Measurements from ENCODE around the gene FOXA3.

GRCh38 chr19:45817725-45818301 lies 46.3 kb upstream of the FOXA3 start:
- TF ChIP-seq CTCF (IDR thresholded peaks at IDR 0.05) (no peak), POLR2A (IDR thresholded peaks at IDR 0.05) (no peak)

Data from prostate gland (tissue), 2 donors.